Measurements from ENCODE around the gene VSTM2B.

Gene VSTM2B

GRCh38 chr19:29571181-29571580, 45.4 kb downstream of the VSTM2B start:
- DNase-seq: no peak

GRCh38 chr19:29573486-29573885, 47.7 kb downstream of the VSTM2B start:
- DNase-seq: no peak

- no peak for DNase-seq
Measured at GRCh38 chr19:29574510-29574909, 48.7 kb downstream of the VSTM2B start.

GRCh38 chr19:29576046-29576606, 50.3 kb downstream of the VSTM2B start:
- DNase-seq: peak in 1 of 2 experiments; percentile 13

GRCh38 chr19:29576761-29577648, 51.2 kb downstream of the VSTM2B start:
- peak; percentile 17 to 53 for DNase-seq

- DNase-seq: no peak
Measured at GRCh38 chr19:29577649-29577963, 51.8 kb downstream of the VSTM2B start.

GRCh38 chr19:29578349-29578748, 52.6 kb downstream of the VSTM2B start:
- no peak for DNase-seq

GRCh38 chr19:29579308-29579910, 53.6 kb downstream of the VSTM2B start:
- no peak for DNase-seq

GRCh38 chr19:29581398-29581797, 55.6 kb downstream of the VSTM2B start:
- DNase-seq: no peak

- DNase-seq: no peak
Measured at GRCh38 chr19:29583196-29583999, 57.6 kb downstream of the VSTM2B start.

GRCh38 chr19:29586401-29586800, 60.6 kb downstream of the VSTM2B start:
- DNase-seq: no peak

- no peak for DNase-seq
Measured at GRCh38 chr19:29587059-29587458, 61.3 kb downstream of the VSTM2B start.

- no peak for DNase-seq
Measured at GRCh38 chr19:29587518-29587986, 61.8 kb downstream of the VSTM2B start.

- no peak for DNase-seq
Measured at GRCh38 chr19:29588095-29588494, 62.3 kb downstream of the VSTM2B start.

- peak in 1 of 2 experiments; percentile 35 for DNase-seq
Measured at GRCh38 chr19:29590278-29590677, 64.5 kb downstream of the VSTM2B start.

- DNase-seq: no peak
Measured at GRCh38 chr19:29591670-29592069, 65.9 kb downstream of the VSTM2B start.

- no peak for DNase-seq
Measured at GRCh38 chr19:29593869-29594268, 68.1 kb downstream of the VSTM2B start.

- peak; percentile 94 for DNase-seq
Measured at GRCh38 chr19:29596080-29596727, 70.4 kb downstream of the VSTM2B start.

- peak; percentile 71 to 87 for DNase-seq
Measured at GRCh38 chr19:29596885-29597525, 71.2 kb downstream of the VSTM2B start.

GRCh38 chr19:29598036-29598435, 72.2 kb downstream of the VSTM2B start:
- no peak for DNase-seq

GRCh38 chr19:29598496-29598895, 72.7 kb downstream of the VSTM2B start:
- DNase-seq: peak in 1 of 2 experiments; percentile 16

GRCh38 chr19:29603308-29603707, 77.5 kb downstream of the VSTM2B start:
- no peak for DNase-seq
